Coronary artery (tissue), 2 donors: Measurements from ENCODE around the gene FAM3D.

Experiments used
- DNase-seq: peaks from one replicate; pipeline ENCODE4 v3.0.0-alpha.2; 2017; ENCODE audit warnings: low spot score
- H3K27ac ChIP-seq, 2 donors: fragments of 200-600 bp; sonication (generic); one replicate each; pipeline ENCODE4 v1.5.1; 2016 to 2019
- H3K4me3 ChIP-seq: fragments of 200-600 bp; sonication (generic); 2 replicates; pipeline ENCODE4 v1.5.1; 2016; ENCODE audit warnings: mild to moderate bottlenecking, moderate library complexity
- TF ChIP-seq, protein P1 (sequence below): fragments of 200-600 bp; sonication (generic); IDR thresholded peaks from one replicate; pipeline ENCODE4 v1.5.1; 2019; ENCODE audit warnings: antibody characterized with exemption

The FAM3D gene

DNA sequence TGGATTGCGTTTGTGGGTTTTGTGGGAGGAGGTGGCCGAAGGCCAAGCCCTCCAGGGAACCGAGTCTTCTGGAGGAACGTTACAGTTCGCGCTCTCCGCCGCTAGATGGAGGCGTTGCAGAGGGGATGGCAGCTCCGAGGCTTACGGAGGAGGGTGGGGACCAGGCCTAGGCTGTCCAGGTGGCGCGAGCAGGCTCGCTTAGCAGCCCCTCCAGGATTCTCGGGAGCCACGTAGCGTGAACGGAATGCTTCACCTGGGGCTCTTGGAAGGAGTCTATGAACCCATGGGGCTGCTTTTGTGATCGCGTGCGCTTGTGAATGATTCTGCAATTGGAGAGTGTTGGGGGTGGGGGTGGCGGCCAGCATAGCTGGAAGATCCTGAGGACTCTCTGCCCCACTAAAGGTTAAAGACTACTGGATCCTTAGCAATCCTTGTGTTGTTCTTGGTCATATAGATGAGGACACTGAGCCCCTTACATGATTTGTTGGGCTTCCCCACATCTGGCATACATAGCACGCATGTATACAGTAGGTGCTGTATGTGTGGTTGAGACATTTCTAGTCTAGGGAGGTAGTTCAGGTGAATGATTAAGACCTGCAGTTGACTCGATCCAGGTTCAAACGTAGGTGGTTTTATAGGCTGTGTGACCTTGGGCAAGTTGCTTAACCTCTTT, 25.7 kb downstream of the FAM3D start:
- no peak overlapping the region for H3K27ac ChIP-seq
- TF ChIP-seq, protein P1, sequence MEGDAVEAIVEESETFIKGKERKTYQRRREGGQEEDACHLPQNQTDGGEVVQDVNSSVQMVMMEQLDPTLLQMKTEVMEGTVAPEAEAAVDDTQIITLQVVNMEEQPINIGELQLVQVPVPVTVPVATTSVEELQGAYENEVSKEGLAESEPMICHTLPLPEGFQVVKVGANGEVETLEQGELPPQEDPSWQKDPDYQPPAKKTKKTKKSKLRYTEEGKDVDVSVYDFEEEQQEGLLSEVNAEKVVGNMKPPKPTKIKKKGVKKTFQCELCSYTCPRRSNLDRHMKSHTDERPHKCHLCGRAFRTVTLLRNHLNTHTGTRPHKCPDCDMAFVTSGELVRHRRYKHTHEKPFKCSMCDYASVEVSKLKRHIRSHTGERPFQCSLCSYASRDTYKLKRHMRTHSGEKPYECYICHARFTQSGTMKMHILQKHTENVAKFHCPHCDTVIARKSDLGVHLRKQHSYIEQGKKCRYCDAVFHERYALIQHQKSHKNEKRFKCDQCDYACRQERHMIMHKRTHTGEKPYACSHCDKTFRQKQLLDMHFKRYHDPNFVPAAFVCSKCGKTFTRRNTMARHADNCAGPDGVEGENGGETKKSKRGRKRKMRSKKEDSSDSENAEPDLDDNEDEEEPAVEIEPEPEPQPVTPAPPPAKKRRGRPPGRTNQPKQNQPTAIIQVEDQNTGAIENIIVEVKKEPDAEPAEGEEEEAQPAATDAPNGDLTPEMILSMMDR: peak; percentile 75
- no peak for DNase-seq
- no peak overlapping the region for H3K4me3 ChIP-seq

DNA sequence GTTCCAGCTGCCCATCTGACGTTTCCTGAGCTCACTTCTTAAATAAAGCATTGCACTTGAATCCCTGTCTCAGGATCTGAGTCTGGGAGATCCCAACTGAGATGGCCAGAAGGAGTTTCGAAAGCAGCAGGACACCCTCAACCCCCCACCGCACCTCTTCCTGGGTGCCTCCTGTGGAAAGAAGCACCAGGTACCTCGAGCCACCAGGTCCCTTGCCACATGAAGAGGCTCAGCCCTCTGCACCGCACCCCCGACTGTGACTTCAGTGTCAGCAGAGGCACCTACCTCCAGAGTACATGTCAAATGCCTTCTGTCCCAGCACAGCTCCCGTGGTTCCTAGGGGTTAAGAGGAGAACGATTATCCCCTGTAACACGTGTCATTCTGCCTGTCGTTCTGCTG, 26.7 kb downstream of the FAM3D start:
- DNase-seq: no peak
- Histone ChIP-seq H3K4me3 (no peak overlapping the region), H3K27ac (no peak overlapping the region)
- TF ChIP-seq, protein P1: no peak

DNA sequence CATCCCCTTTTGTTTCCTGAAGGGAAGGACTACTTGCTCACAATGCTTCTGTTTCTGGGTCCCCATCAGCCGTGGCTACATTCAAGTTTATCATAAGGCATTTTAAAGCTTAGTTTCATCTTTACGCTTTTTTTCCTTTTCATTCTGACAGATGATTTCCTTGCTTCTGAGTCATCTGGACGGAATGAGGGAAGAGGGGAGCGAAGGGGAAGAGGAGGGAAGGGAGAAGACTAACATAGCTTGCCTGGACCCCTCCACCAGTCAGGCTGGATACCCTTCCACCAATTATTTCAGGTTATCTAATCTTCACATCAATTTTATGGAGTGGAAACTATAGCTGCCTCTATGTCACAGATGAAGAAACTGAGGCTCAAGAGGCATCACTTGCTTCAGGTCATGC, 27.6 kb downstream of the FAM3D start:
- H3K4me3 ChIP-seq: no peak overlapping the region
- DNase-seq: no peak
- H3K27ac ChIP-seq: no peak overlapping the region
- TF ChIP-seq, protein P1: no peak

DNA sequence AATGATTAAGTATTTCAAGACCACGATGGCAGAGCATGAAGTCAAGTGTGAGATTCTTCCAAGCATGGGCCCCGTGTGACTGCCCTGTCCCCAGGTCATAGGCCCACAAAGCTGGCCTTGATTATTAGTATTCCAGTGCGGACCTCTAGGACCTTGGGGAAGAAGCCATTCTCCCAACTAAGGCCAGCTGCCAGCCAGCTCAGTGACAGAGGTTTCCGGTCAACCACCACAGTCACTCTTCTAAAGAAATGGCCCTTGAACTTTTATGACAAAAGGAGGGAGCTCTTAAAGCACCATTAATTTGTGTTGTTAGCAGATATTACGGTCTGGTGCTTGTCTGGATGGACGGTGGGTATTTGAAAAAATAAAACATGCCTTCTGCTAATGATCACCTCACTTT, 28.0 kb downstream of the FAM3D start:
- Histone ChIP-seq H3K27ac (no peak overlapping the region), H3K4me3 (no peak overlapping the region)
- no peak for DNase-seq
- TF ChIP-seq, protein P1: no peak

DNA sequence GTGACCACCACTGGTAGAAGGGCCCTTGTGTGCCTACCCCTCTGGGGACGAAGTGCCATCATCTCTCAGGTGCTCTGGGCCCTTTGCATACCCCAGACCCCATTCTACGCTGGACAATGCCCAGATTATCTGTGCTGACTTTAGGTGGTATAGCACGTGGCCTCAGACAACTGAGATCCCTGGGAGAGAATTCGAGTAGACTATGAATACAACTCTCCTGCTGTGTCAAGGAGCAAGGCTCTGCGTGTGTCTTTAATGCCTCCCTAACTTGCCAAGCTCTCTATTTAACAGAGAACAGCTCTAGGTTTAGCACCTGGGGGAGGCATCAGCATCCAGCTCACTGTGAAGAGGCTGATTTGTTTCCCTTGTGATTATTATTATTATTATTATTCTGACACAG, 29.1 kb downstream of the FAM3D start:
- no peak overlapping the region for H3K27ac ChIP-seq
- TF ChIP-seq, protein P1: no peak
- H3K4me3 ChIP-seq: no peak overlapping the region
- no peak for DNase-seq

DNA sequence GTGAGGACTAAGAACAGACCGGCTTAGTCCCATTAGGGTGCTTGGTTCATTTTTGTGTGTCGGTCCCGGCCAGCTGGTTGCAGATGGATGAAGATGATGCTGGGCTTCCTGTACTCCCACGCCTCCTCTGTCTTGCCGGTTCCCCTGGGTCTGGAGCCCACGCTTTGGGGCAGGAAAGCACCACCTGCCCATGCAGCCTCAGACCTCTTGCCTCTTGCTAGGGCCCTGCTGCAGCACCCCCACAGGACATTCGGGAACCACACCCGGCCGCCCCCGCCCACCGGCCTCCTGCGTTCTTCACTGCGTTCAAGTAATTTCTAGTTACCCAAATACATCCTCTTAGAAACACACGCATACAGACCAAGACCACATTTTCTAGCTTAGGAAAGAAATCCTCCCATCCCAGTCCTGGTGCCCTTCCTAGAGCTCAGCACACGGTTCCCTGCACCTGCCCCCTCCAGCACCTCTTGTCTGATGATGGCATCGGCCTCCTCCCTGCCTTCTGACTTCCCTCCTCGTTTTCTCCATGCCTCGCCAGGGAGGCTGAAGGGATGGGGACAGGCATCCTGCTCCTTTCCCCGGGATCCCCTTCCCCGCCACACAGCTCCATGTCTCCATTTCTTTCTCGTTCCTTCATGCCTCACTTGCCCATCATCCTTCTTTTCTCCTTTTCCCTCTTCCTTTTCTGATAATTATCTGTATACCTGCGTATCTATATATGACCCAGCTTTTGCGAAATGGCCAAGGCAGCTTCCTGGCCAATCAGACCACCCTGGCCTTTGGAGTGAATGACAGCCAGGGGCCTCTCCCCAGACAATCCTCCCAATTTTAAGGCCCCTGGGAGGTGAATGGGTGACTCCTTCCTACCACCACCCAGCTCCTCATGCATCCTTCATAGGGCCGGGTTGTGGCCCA, 30.9 kb downstream of the FAM3D start:
- DNase-seq: no peak
- Histone ChIP-seq H3K27ac (no peak overlapping the region), H3K4me3 (no peak overlapping the region)
- TF ChIP-seq, protein P1: no peak
